ENCODE measurements around the gene CDC6. TPM values are rescaled to one million over a fixed set of nuclear protein-coding genes. Genes with fewer than 3 reads are reported as not detected.

CDC6 gene
- total RNA-seq, 1 donor from 2014 or later, result 3.4 TPM

DNA sequence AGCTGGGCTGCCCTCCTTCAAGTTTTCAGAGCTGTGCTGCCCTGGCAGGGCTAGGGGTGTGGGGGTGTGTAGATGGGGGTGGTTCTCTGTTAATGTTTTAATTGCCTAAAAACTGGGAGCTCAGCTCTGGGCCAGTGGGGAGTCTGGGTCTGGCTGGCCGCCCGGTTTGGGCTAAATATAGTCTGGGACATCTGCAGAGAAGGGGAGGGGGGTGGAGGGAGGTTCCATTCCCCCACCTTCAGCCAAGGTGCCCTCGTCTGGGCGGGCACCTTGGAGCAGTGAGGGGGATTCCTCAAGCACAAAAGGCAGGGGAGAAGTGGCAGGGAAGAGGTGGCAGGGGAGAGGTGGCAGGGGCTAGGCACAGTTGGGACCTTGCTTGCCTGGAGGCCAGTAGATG is 34.3 kb downstream of the CDC6 start:
- Histone ChIP-seq H3K36me3 (ENCODE audit: control insufficient read depth, insufficient read depth, low read length) (peaks cover 1% of the 10 kb centered on the region), H3K27me3 (ENCODE audit: control insufficient read depth, insufficient read depth, low read length) (no peaks in the 10 kb centered on the region), H3K4me3 (ENCODE audit: low read depth, low read length) (no peak overlapping the region)
- TF ChIP-seq, protein P1, sequence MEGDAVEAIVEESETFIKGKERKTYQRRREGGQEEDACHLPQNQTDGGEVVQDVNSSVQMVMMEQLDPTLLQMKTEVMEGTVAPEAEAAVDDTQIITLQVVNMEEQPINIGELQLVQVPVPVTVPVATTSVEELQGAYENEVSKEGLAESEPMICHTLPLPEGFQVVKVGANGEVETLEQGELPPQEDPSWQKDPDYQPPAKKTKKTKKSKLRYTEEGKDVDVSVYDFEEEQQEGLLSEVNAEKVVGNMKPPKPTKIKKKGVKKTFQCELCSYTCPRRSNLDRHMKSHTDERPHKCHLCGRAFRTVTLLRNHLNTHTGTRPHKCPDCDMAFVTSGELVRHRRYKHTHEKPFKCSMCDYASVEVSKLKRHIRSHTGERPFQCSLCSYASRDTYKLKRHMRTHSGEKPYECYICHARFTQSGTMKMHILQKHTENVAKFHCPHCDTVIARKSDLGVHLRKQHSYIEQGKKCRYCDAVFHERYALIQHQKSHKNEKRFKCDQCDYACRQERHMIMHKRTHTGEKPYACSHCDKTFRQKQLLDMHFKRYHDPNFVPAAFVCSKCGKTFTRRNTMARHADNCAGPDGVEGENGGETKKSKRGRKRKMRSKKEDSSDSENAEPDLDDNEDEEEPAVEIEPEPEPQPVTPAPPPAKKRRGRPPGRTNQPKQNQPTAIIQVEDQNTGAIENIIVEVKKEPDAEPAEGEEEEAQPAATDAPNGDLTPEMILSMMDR (IDR thresholded peaks at IDR 0.05; ENCODE audit: insufficient read depth, low read length, severe bottlenecking), result no peak
- no peak for DNase-seq (ENCODE audit: low read depth)
- FAIRE-seq, result no peak

DNA sequence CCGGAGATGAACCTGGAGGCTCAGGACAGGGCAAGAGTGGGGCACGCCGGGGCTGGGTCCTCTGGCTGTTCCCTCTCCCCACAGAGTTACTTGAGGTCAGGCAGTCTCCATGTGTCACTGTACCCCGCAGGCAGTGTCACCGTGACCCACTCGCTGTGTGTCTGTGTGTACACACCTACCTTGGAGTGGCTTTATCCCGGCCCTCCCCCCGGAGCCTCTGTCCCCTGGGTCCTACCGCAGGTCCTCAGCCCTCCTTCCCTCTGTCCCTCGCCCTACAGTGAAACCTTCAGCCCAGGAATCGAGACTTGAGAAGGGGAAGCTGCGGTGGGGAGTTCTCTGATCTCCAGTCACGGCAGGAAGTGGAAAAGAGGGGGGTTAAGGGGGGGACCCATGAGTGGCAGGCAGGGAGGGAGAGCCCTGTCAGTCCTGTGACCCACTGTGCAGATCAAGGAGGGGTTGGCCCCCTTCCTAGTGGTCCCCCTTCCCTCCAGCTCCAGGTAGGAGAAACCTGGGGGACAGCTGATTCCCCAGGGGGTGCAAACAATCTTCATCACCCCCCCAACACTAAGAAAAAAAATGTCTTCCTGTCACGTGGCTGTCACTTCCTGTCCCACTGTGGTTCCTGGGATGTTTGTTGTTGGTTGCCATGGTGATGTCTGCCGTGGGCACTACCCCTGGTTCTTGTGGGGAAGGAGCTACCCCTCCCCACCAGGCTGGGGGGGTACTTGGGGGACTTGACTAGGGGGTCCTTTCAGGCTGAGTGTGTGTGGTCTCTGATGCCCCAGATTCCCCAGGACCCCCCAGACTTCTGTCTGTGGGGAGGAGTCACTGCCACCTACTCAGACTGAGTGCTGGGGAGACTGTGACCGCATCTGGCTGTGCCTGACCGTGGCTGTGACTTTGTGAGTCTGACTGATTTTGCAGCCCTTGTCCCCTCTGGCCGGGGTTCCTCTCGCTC is 35.0 kb downstream of the CDC6 start:
- peaks cover 1% of the 10 kb centered on the region for H3K36me3 ChIP-seq (ENCODE audit: control insufficient read depth, insufficient read depth, low read length)
- TF ChIP-seq, protein P1 (IDR thresholded peaks at IDR 0.05; ENCODE audit: insufficient read depth, low read length, severe bottlenecking), result no peak
- no peak for FAIRE-seq
- H3K4me3 ChIP-seq (ENCODE audit: low read depth, low read length), result no peak overlapping the region
- DNase-seq (ENCODE audit: low read depth), result peak; percentile 57
- H3K27me3 ChIP-seq (ENCODE audit: control insufficient read depth, insufficient read depth, low read length), result no peaks in the 10 kb centered on the region

DNA sequence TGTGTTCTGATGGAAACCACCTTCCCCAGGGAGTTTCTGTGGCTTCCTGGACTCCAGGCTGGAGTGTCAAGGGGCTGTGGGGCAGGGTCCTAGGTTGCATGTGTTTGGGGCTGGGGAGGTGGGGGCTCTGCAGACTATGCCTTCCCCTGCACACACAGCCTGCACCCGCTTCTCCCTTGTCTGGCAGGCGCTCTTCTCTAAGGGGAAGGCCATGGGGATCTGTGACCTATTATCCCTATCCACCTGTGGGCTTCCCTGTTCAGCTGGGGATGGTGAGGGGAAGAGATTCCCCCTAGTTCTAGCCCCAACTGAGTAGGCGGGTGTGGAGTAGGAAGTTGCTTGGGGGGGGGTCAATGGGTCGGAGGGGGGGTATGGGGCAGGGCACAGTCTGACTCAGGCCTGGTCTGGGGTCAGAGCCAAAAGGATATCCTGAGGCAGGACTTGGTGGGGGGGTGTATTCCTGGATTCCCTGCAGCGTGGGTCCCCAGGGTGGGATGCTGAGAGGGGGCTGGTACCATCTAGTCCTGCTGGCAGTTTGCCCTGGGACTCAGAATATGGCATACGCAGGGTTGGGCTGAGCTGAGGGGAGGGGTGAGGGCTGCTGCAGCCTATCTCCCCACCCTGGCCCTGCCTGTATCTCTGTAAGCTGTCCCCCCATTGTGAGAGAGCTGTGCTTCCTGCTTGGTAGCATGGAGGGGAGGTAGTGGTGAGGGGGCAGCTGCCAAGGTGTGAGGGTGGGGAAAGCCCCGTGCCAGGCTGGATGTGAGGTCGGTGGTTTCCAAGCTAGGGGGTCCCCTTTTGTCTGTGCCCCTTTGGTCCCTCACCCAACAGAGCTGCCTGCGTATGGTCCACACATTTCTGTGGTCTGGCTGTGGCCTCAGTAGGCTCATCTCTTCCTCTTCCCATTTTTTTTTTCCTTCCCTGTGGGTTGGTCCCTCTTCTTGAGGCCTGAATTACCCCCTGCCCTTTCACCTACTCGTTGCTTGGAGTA is 36.0 kb downstream of the CDC6 start:
- Histone ChIP-seq H3K4me3 (ENCODE audit: low read depth, low read length) (no peak overlapping the region), H3K36me3 (ENCODE audit: control insufficient read depth, insufficient read depth, low read length) (peaks cover 1% of the 10 kb centered on the region), H3K27me3 (ENCODE audit: control insufficient read depth, insufficient read depth, low read length) (no peaks in the 10 kb centered on the region)
- DNase-seq (ENCODE audit: low read depth), result no peak
- FAIRE-seq, result no peak
- TF ChIP-seq, protein P1 (IDR thresholded peaks at IDR 0.05; ENCODE audit: insufficient read depth, low read length, severe bottlenecking), result no peak

DNA sequence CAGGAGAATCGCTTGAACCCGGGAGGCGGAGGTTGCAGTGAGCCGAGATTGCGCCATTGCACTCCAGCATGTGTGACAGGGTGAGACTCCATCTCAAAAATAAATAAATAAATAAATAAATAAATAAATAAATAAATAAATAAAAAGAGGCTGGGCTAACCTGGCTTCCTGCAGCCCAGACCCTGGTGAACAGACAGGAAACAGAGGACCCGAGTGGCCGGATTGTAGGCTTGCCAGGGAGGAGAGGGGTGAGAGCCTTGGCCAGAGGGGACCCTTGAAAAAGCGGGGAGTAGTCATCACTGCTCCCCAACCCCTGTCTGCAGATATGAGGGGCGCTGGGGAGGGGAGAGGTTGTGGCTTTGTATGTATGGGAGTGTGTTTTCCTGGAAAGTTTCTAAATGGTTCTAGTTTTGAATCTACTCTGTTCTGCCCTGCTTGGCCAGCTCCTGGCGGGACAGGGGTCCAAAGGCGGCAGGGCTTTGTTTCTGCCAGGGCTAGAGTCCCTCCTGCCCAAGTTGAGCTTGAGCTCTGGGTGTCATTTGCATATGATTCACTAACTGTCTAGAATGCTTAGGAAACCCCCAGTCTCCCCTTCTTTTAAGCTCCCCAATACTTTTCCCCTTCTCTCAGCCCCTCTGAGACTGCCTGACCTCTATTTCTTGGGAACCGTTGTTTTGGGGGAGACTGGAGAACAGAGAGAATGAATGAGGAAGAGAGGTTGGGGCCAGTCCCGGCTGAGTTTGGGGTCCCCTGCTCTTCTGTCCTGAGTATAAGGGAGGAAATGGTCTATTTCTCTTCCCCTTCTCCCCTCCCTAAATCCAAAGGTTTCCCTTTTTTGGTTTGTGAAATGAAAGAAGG is 37.7 kb downstream of the CDC6 start:
- no peaks in the 10 kb centered on the region for H3K27me3 ChIP-seq (ENCODE audit: control insufficient read depth, insufficient read depth, low read length)
- DNase-seq (ENCODE audit: low read depth) (no peak), FAIRE-seq (no peak)
- H3K4me3 ChIP-seq (ENCODE audit: low read depth, low read length), result no peak overlapping the region
- TF ChIP-seq, protein P1 (IDR thresholded peaks at IDR 0.05; ENCODE audit: insufficient read depth, low read length, severe bottlenecking), result no peak
- H3K36me3 ChIP-seq (ENCODE audit: control insufficient read depth, insufficient read depth, low read length), result no peaks in the 10 kb centered on the region

All from bronchial epithelial cell (primary cell).